ENCODE data around the gene YJEFN3.

YJEFN3 gene

GRCh38 chr19:19539698-19540063 is 11.0 kb downstream of the YJEFN3 start:
- no peak for DNase-seq (ENCODE audit: low read depth)

- DNase-seq (ENCODE audit: low read depth), result no peak
Observed at GRCh38 chr19:19540064-19540714, 11.5 kb downstream of the YJEFN3 start.

GRCh38 chr19:19540715-19541515 is 12.2 kb downstream of the YJEFN3 start:
- DNase-seq (ENCODE audit: low read depth), result no peak

- no peak for DNase-seq (ENCODE audit: low read depth)
Observed at GRCh38 chr19:19541616-19542015, 12.9 kb downstream of the YJEFN3 start.

GRCh38 chr19:19542507-19542906 is 13.8 kb downstream of the YJEFN3 start:
- DNase-seq (ENCODE audit: low read depth), result no peak

GRCh38 chr19:19543101-19543500 is 14.4 kb downstream of the YJEFN3 start:
- no peak for DNase-seq (ENCODE audit: low read depth)

GRCh38 chr19:19543640-19544039 is 14.9 kb downstream of the YJEFN3 start:
- no peak for DNase-seq (ENCODE audit: low read depth)

GRCh38 chr19:19544257-19544953 is 15.7 kb downstream of the YJEFN3 start:
- no peak for DNase-seq (ENCODE audit: low read depth)

GRCh38 chr19:19544954-19545591 is 16.4 kb downstream of the YJEFN3 start:
- no peak for DNase-seq (ENCODE audit: low read depth)

- no peak for DNase-seq (ENCODE audit: low read depth)
Observed at GRCh38 chr19:19545707-19546106, 17.0 kb downstream of the YJEFN3 start.

GRCh38 chr19:19546751-19547162 is 18.0 kb downstream of the YJEFN3 start:
- no peak for DNase-seq (ENCODE audit: low read depth)

GRCh38 chr19:19547674-19548336 is 19.1 kb downstream of the YJEFN3 start:
- DNase-seq (ENCODE audit: low read depth), result no peak

GRCh38 chr19:19548915-19549759 is 20.4 kb downstream of the YJEFN3 start:
- no peak for DNase-seq (ENCODE audit: low read depth)

GRCh38 chr19:19549804-19550464 is 21.2 kb downstream of the YJEFN3 start:
- DNase-seq (ENCODE audit: low read depth), result no peak

GRCh38 chr19:19550485-19550929 is 21.8 kb downstream of the YJEFN3 start:
- no peak for DNase-seq (ENCODE audit: low read depth)

GRCh38 chr19:19550972-19551852 is 22.5 kb downstream of the YJEFN3 start:
- DNase-seq (ENCODE audit: low read depth), result no peak

GRCh38 chr19:19551853-19552192 is 23.1 kb downstream of the YJEFN3 start:
- no peak for DNase-seq (ENCODE audit: low read depth)

- DNase-seq (ENCODE audit: low read depth), result no peak
Observed at GRCh38 chr19:19552798-19553197, 24.1 kb downstream of the YJEFN3 start.

GRCh38 chr19:19553670-19554069 is 25.0 kb downstream of the YJEFN3 start:
- DNase-seq (ENCODE audit: low read depth), result no peak
